Epithelial cell of prostate (primary cell): ENCODE results near the gene USP54.
"Not testable (repeated sequence)": the region's sequence is repeated elsewhere in the genome, so short reads cannot be mapped to it uniquely, and the experiment has no call there.

Source experiments
- DNase-seq: peaks from one replicate; pipeline ENCODE4 v3.0.0-alpha.2; 2011; ENCODE audit warnings: low read depth, low spot score
- H3K27ac ChIP-seq: fragments of 450-650 bp; 2 replicates; pipeline ENCODE4 v1.5.1; 2017; ENCODE audit warnings: mild to moderate bottlenecking

Gene USP54

GRCh38 chr10:73590881-73591799 lies at the start of gene USP54:
TSS of gene USP54 (minus strand) at chr10:73591342. CDS start at chr10:73575658, 15,684 bp downstream.
- H3K27ac ChIP-seq = peak within 1 kb of the TSS; percentile 92
- peak; percentile 75 for DNase-seq

- no peak for DNase-seq
- H3K27ac ChIP-seq = no peak overlapping the region
These were observed 48.1 kb upstream of the USP54 start for GRCh38 chr10:73639286-73639685.

GRCh38 chr10:73635781-73636180 lies 44.6 kb upstream of the USP54 start:
- H3K27ac ChIP-seq = no peak overlapping the region
- DNase-seq = no peak

GRCh38 chr10:73634421-73634820 lies 43.3 kb upstream of the USP54 start:
- H3K27ac ChIP-seq = no peak overlapping the region
- DNase-seq = no peak

- no peak overlapping the region for H3K27ac ChIP-seq
These were observed 38.0 kb upstream of the USP54 start for GRCh38 chr10:73629165-73629564.

GRCh38 chr10:73628405-73628804 lies 37.3 kb upstream of the USP54 start:
- DNase-seq = no peak
- H3K27ac ChIP-seq = peak overlapping the region; percentile 26

More at GRCh38 chr10:73629165-73629564, 38.0 kb upstream of the USP54 start:
- no peak for DNase-seq

GRCh38 chr10:73627300-73627699 lies 36.2 kb upstream of the USP54 start:
- no peak for DNase-seq
- no peak overlapping the region for H3K27ac ChIP-seq

- peak overlapping the region; percentile 61 for H3K27ac ChIP-seq
- peak; percentile 89 for DNase-seq
These were observed 35.0 kb upstream of the USP54 start for GRCh38 chr10:73625884-73626752.

- DNase-seq = no peak
- H3K27ac ChIP-seq = peak overlapping the region; percentile 61
These were observed 34.1 kb upstream of the USP54 start for GRCh38 chr10:73625004-73625883.

- no peak overlapping the region for H3K27ac ChIP-seq
- no peak for DNase-seq
These were observed 31.9 kb upstream of the USP54 start for GRCh38 chr10:73623056-73623455.

- not testable (repeated sequence) for DNase-seq, H3K27ac ChIP-seq
These were observed 29.8 kb upstream of the USP54 start for GRCh38 chr10:73620974-73621373.

- not testable (repeated sequence) for H3K27ac ChIP-seq, DNase-seq
These were observed 26.0 kb upstream of the USP54 start for GRCh38 chr10:73617143-73617542.

GRCh38 chr10:73614720-73615119 lies 23.6 kb upstream of the USP54 start:
- no peak overlapping the region for H3K27ac ChIP-seq
- no peak for DNase-seq

GRCh38 chr10:73609116-73609515 lies 18.0 kb upstream of the USP54 start:
- no peak overlapping the region for H3K27ac ChIP-seq
- no peak for DNase-seq

GRCh38 chr10:73601486-73601921 lies 10.4 kb upstream of the USP54 start:
- peak overlapping the region; percentile 84 for H3K27ac ChIP-seq
- DNase-seq = peak; percentile 96

- DNase-seq = no peak
- H3K27ac ChIP-seq = peak overlapping the region; percentile 21
These were observed 6.2 kb upstream of the USP54 start for GRCh38 chr10:73597346-73597745.

- DNase-seq = no peak
- no peak overlapping the region for H3K27ac ChIP-seq
These were observed 2.7 kb upstream of the USP54 start for GRCh38 chr10:73593812-73594211.

GRCh38 chr10:73593110-73593509 lies 2.0 kb upstream of the USP54 start:
- H3K27ac ChIP-seq = no peak overlapping the region
- DNase-seq = no peak

- peak overlapping the region; percentile 92 for H3K27ac ChIP-seq
- no peak for DNase-seq
These were observed 975 bp upstream of the USP54 start for GRCh38 chr10:73591935-73592699.
